CD4-positive, alpha-beta memory T cell (primary cell): ENCODE data around the gene TAS2R38. TPM values are rescaled to one million over a fixed set of nuclear protein-coding genes. Genes with fewer than 3 reads are reported as not detected.

Source experiments
- CTCF ChIA-PET: fragments of 350-600 bp; sonication (Branson Sonifier 250); formaldehyde crosslinking; loops from one replicate; lab custom pipeline; 2021; ENCODE audit warnings: inconsistent platforms; ENCODE audit not compliant: partially characterized antibody; lab: Charles Lee
- POLR2A ChIA-PET: fragments of 350-600 bp; sonication (Branson Sonifier 250); formaldehyde crosslinking; loops from one replicate; lab custom pipeline; 2021; ENCODE audit not compliant: partially characterized antibody; lab: Charles Lee
- DNase-seq, 5 donors: peaks; one replicate each; pipeline versions ENCODE4 v3.0.0 to v3.0.0-alpha.2; 2020 to 2022; ENCODE audit warnings: mixed read lengths in 1 of 5
- H3K27ac ChIP-seq: one replicate; pipeline ENCODE4 v1.7.0; 2013; ENCODE audit warnings: low read depth, low read length
- H3K27me3 ChIP-seq: 2 replicates; pipeline ENCODE4 v1.7.0; 2013; ENCODE audit warnings: mild to moderate bottlenecking, low read length, moderate library complexity; ENCODE audit not compliant: insufficient read depth
- H3K36me3 ChIP-seq: 2 replicates; pipeline ENCODE4 v1.7.0; 2013; ENCODE audit warnings: mild to moderate bottlenecking, low read length, moderate library complexity; ENCODE audit not compliant: insufficient read depth
- H3K4me1 ChIP-seq: 2 replicates; pipeline ENCODE4 v1.7.0; 2013; ENCODE audit warnings: mild to moderate bottlenecking, low read length, moderate library complexity; ENCODE audit not compliant: insufficient read depth
- H3K4me3 ChIP-seq, 2 donors: one replicate each; pipeline ENCODE4 v1.7.0; 2013; ENCODE audit warnings: low read length in 2 of 2, mild to moderate bottlenecking in 1 of 2
- H3K9me3 ChIP-seq, 2 donors: one replicate each; pipeline ENCODE4 v1.7.0; 2013; ENCODE audit warnings: low read length in 2 of 2, control low read depth in 1 of 2; ENCODE audit not compliant: control insufficient read depth in 1 of 2
- H3K27ac Mint-ChIP-seq, 7 donors: one replicate each; pipeline ENCODE4 v1.8.0; 2020 to 2021; ENCODE audit warnings: mixed read lengths in 7 of 7, mild to moderate bottlenecking in 6 of 7, inconsistent platforms in 3 of 7, moderate library complexity in 3 of 7
- H3K27me3 Mint-ChIP-seq, 2 donors: one replicate each; pipeline ENCODE4 v1.8.0; 2020 to 2021; ENCODE audit warnings: mixed read lengths in 2 of 2
- H3K36me3 Mint-ChIP-seq, 2 donors: one replicate each; pipeline ENCODE4 v1.8.0; 2020 to 2021; ENCODE audit warnings: mixed read lengths in 2 of 2, inconsistent platforms in 1 of 2, mild to moderate bottlenecking in 1 of 2
- H3K4me1 Mint-ChIP-seq, 4 donors: one replicate each; pipeline ENCODE4 v1.8.0; 2020 to 2021; ENCODE audit warnings: mixed read lengths in 4 of 4, mild to moderate bottlenecking in 1 of 4
- H3K4me3 Mint-ChIP-seq, 8 donors: one replicate each; pipeline ENCODE4 v1.8.0; 2020 to 2021; ENCODE audit warnings: mixed read lengths in 8 of 8, mild to moderate bottlenecking in 7 of 8, moderate library complexity in 6 of 8, inconsistent platforms in 3 of 8
- H3K9me3 Mint-ChIP-seq, 8 donors: one replicate each; pipeline ENCODE4 v1.8.0; 2020 to 2021; ENCODE audit warnings: mixed read lengths in 8 of 8, mild to moderate bottlenecking in 5 of 8, inconsistent platforms in 3 of 8, moderate library complexity in 1 of 8
- intact Hi-C: fragments of 100-400 bp; cut with micrococcal nuclease; formaldehyde crosslinking; loops from one replicate; pipeline ENCODE4 v1.15.1; 2023
- polyA plus RNA-seq, 2 donors: library from polyadenylated mRNA; unstranded; fragments of 300-500 nt; fragmentation: Illumina TruSeq; gene quantifications; one replicate each; pipeline ENCODE4 v1.2.3, GENCODE V29; 2021
- total RNA-seq, 2 experiments: library from RNA; stranded (reverse); gene quantifications; one replicate each; pipeline ENCODE4 v1.2.3, GENCODE V29; 2021

The TAS2R38 gene
- total RNA-seq: not detected
- not detected for polyA plus RNA-seq

GRCh38 chr7:141973673-141974072 is at the start of gene TAS2R38:
TAS2R38 (minus strand) TSS chr7:141973773; CDS start chr7:141973689, 84 bp downstream.
- intact Hi-C loops: loop anchor here (2.0 to 10.0 kb wide), 2 partner anchors 881 to 1029 kb away; partner anchors contain the start of gene EPHB6
- Histone ChIP-seq H3K9me3 (no peaks in the 10 kb centered on the region), H3K27me3 (no peaks in the 10 kb centered on the region), H3K4me1 (peaks cover 9% of the 10 kb centered on the region), H3K4me3 (no peak within 1 kb of the TSS), H3K27ac (no peak within 1 kb of the TSS), H3K36me3 (no peaks in the 10 kb centered on the region)
- POLR2A ChIA-PET: no interaction called here
- DNase-seq: no peak
- Mint-ChIP-seq H3K27ac (peak within 1 kb of the TSS in 1 of 7 donors; percentile 17), H3K4me3 (no peak within 1 kb of the TSS), H3K36me3 (no peaks in the 10 kb centered on the region), H3K4me1 (peaks cover 4 to 18% (median 5%) of the 10 kb centered on the region in 4 donors), H3K27me3 (no peaks in the 10 kb centered on the region), H3K9me3 (peaks cover 0 to 4% (median 0%) of the 10 kb centered on the region in 8 donors)
- CTCF ChIA-PET: interaction anchor here (5.4 kb wide), 1 partner anchor 329 kb away, joined by 51 read pairs; no protein-coding TSS in a partner anchor

GRCh38 chr7:142018154-142018553 is 44.6 kb upstream of the TAS2R38 start:
- DNase-seq: no peak
- Mint-ChIP-seq H3K27me3 (peaks cover 3 to 4% of the 10 kb centered on the region in 2 donors), H3K27ac (no peak overlapping the region), H3K9me3 (no peaks in the 10 kb centered on the region), H3K36me3 (no peaks in the 10 kb centered on the region), H3K4me3 (no peak overlapping the region), H3K4me1 (no peaks in the 10 kb centered on the region)
- Histone ChIP-seq H3K4me1 (no peaks in the 10 kb centered on the region), H3K4me3 (no peak overlapping the region), H3K27ac (no peak overlapping the region), H3K27me3 (no peaks in the 10 kb centered on the region), H3K36me3 (no peaks in the 10 kb centered on the region), H3K9me3 (no peaks in the 10 kb centered on the region)
- intact Hi-C loops: no loop called here
- POLR2A ChIA-PET: no interaction called here
- CTCF ChIA-PET: interaction anchor here (1.1 kb wide), 1 partner anchor 42 kb away, joined by 3 read pairs; no protein-coding TSS in a partner anchor

GRCh38 chr7:142017451-142017850 is 43.9 kb upstream of the TAS2R38 start:
- no peaks in the 10 kb centered on the region for H3K36me3 ChIP-seq
- intact Hi-C loops: no loop called here
- H3K9me3 ChIP-seq: no peaks in the 10 kb centered on the region
- H3K4me3 ChIP-seq: no peak overlapping the region
- Mint-ChIP-seq H3K27me3 (peaks cover 3 to 4% of the 10 kb centered on the region in 2 donors), H3K36me3 (no peaks in the 10 kb centered on the region), H3K27ac (no peak overlapping the region), H3K4me3 (no peak overlapping the region), H3K9me3 (no peaks in the 10 kb centered on the region), H3K4me1 (no peaks in the 10 kb centered on the region)
- ChIA-PET POLR2A (no interaction called here), CTCF (no interaction called here)
- H3K27ac ChIP-seq: no peak overlapping the region
- H3K27me3 ChIP-seq: no peaks in the 10 kb centered on the region
- H3K4me1 ChIP-seq: no peaks in the 10 kb centered on the region
- DNase-seq: no peak

GRCh38 chr7:142012825-142013511 is 39.4 kb upstream of the TAS2R38 start:
- Mint-ChIP-seq H3K27ac (no peak overlapping the region), H3K27me3 (peaks cover under 1 to 3% of the 10 kb centered on the region in 2 donors), H3K4me1 (no peaks in the 10 kb centered on the region), H3K4me3 (no peak overlapping the region), H3K36me3 (no peaks in the 10 kb centered on the region), H3K9me3 (peaks cover 0 to 2% (median 0%) of the 10 kb centered on the region in 8 donors)
- no peak overlapping the region for H3K4me3 ChIP-seq
- intact Hi-C loops: no loop called here
- no peaks in the 10 kb centered on the region for H3K36me3 ChIP-seq
- no peaks in the 10 kb centered on the region for H3K27me3 ChIP-seq
- no peaks in the 10 kb centered on the region for H3K9me3 ChIP-seq
- no peak overlapping the region for H3K27ac ChIP-seq
- ChIA-PET POLR2A (no interaction called here), CTCF (interaction anchor here (1.4 kb wide), 1 partner anchor 37 kb away, joined by 5 read pairs; no protein-coding TSS in a partner anchor)
- H3K4me1 ChIP-seq: no peaks in the 10 kb centered on the region
- DNase-seq: no peak

- Histone ChIP-seq H3K27ac (no peak overlapping the region), H3K4me1 (no peaks in the 10 kb centered on the region), H3K4me3 (no peak overlapping the region), H3K36me3 (no peaks in the 10 kb centered on the region), H3K27me3 (no peaks in the 10 kb centered on the region), H3K9me3 (no peaks in the 10 kb centered on the region)
- ChIA-PET POLR2A (no interaction called here), CTCF (no interaction called here)
- Mint-ChIP-seq H3K4me3 (no peak overlapping the region), H3K4me1 (no peaks in the 10 kb centered on the region), H3K27me3 (peaks cover 0 to 3% of the 10 kb centered on the region in 2 donors), H3K27ac (no peak overlapping the region), H3K36me3 (no peaks in the 10 kb centered on the region), H3K9me3 (peaks cover 0 to 2% (median 0%) of the 10 kb centered on the region in 8 donors)
- intact Hi-C loops: no loop called here
- DNase-seq: no peak
Measured at GRCh38 chr7:142010952-142011548, 37.5 kb upstream of the TAS2R38 start.

GRCh38 chr7:142009187-142009586 is 35.6 kb upstream of the TAS2R38 start:
- H3K4me1 Mint-ChIP-seq: no peaks in the 10 kb centered on the region
- no peak for DNase-seq
- POLR2A ChIA-PET: no interaction called here
- peaks cover 0 to 2% (median 0%) of the 10 kb centered on the region in 8 donors for H3K9me3 Mint-ChIP-seq
- intact Hi-C loops: no loop called here
- no peaks in the 10 kb centered on the region for H3K27me3 Mint-ChIP-seq
- no peak overlapping the region for H3K27ac Mint-ChIP-seq
- Histone ChIP-seq H3K4me3 (no peak overlapping the region), H3K27me3 (no peaks in the 10 kb centered on the region), H3K9me3 (no peaks in the 10 kb centered on the region), H3K36me3 (no peaks in the 10 kb centered on the region), H3K4me1 (no peaks in the 10 kb centered on the region), H3K27ac (no peak overlapping the region)
- no peaks in the 10 kb centered on the region for H3K36me3 Mint-ChIP-seq
- CTCF ChIA-PET: interaction anchor here (0.9 kb wide), 1 partner anchor 34 kb away, joined by 3 read pairs; no protein-coding TSS in a partner anchor
- H3K4me3 Mint-ChIP-seq: no peak overlapping the region

- intact Hi-C loops: no loop called here
- Mint-ChIP-seq H3K4me3 (no peak overlapping the region), H3K36me3 (no peaks in the 10 kb centered on the region), H3K27ac (no peak overlapping the region), H3K4me1 (no peaks in the 10 kb centered on the region), H3K27me3 (peaks cover 5 to 6% of the 10 kb centered on the region in 2 donors), H3K9me3 (peaks cover 0 to 2% (median 0%) of the 10 kb centered on the region in 8 donors)
- ChIA-PET POLR2A (no interaction called here), CTCF (interaction anchor here (1.1 kb wide), 1 partner anchor 25 kb away, joined by 3 read pairs; no protein-coding TSS in a partner anchor)
- H3K9me3 ChIP-seq: no peaks in the 10 kb centered on the region
- no peak for DNase-seq
- no peak overlapping the region for H3K27ac ChIP-seq
- no peaks in the 10 kb centered on the region for H3K4me1 ChIP-seq
- no peak overlapping the region for H3K4me3 ChIP-seq
- no peaks in the 10 kb centered on the region for H3K27me3 ChIP-seq
- no peaks in the 10 kb centered on the region for H3K36me3 ChIP-seq
Measured at GRCh38 chr7:142006577-142006976, 33.0 kb upstream of the TAS2R38 start.
